Activated CD4-positive, alpha-beta T cell treated with anti-CD3 and anti-CD28 coated beads, Interleukin-2, amount 10 ng/mL, durations not matched to agents 24 days and 14 days (primary cell): ENCODE results near the gene RBP5. TPM values are rescaled to one million over a fixed set of nuclear protein-coding genes. Genes with fewer than 3 reads are reported as not detected.

Experiments used
- DNase-seq: peaks from one replicate; pipeline ENCODE4 v3.0.0; 2022
- H3K27ac Mint-ChIP-seq: one replicate; pipeline ENCODE4 v1.8.0; 2022; ENCODE audit warnings: mild to moderate bottlenecking, mixed read lengths
- H3K27me3 Mint-ChIP-seq: one replicate; pipeline ENCODE4 v1.8.0; 2022; ENCODE audit warnings: mixed read lengths
- H3K36me3 Mint-ChIP-seq: one replicate; pipeline ENCODE4 v1.8.0; 2022; ENCODE audit warnings: low read depth, mild to moderate bottlenecking, mixed read lengths
- H3K4me1 Mint-ChIP-seq: one replicate; pipeline ENCODE4 v1.8.0; 2021; ENCODE audit warnings: mixed read lengths
- H3K4me3 Mint-ChIP-seq: one replicate; pipeline ENCODE4 v1.8.0; 2022; ENCODE audit warnings: mild to moderate bottlenecking, moderate library complexity, mixed read lengths
- H3K9me3 Mint-ChIP-seq: one replicate; pipeline ENCODE4 v1.8.0; 2021; ENCODE audit warnings: mixed read lengths
- intact Hi-C: fragments of 100-400 bp; cut with micrococcal nuclease; formaldehyde crosslinking; loops from one replicate; pipeline ENCODE4 v1.15.1; 2023
- total RNA-seq: library from RNA; stranded (reverse); gene quantifications from 2 replicates; pipeline ENCODE4 v1.2.3, GENCODE V29; 2022

RBP5 gene
- total RNA-seq: not detected in 2 replicates

GRCh38 chr12:7128681-7129286, at the start of gene RBP5:
RBP5 (minus strand) TSS chr12:7128889; CDS start chr12:7128775, 114 bp downstream.
- H3K9me3 Mint-ChIP-seq: no peaks in the 10 kb centered on the region
- peaks cover 40% of the 10 kb centered on the region for H3K4me1 Mint-ChIP-seq
- peak within 1 kb of the TSS; percentile 98 for H3K4me3 Mint-ChIP-seq
- DNase-seq: no peak
- no peaks in the 10 kb centered on the region for H3K27me3 Mint-ChIP-seq
- intact Hi-C loops: no loop called here
- H3K27ac Mint-ChIP-seq: peak within 1 kb of the TSS; percentile 89
- H3K36me3 Mint-ChIP-seq: peaks cover 25% of the 10 kb centered on the region

GRCh38 chr12:7178481-7178880, 49.8 kb upstream of the RBP5 start:
- peaks cover 30% of the 10 kb centered on the region for H3K27me3 Mint-ChIP-seq
- no peak overlapping the region for H3K4me3 Mint-ChIP-seq
- H3K36me3 Mint-ChIP-seq: no peaks in the 10 kb centered on the region
- intact Hi-C loops: no loop called here
- H3K9me3 Mint-ChIP-seq: peaks cover 18% of the 10 kb centered on the region
- no peak for DNase-seq
- no peak overlapping the region for H3K27ac Mint-ChIP-seq
- no peaks in the 10 kb centered on the region for H3K4me1 Mint-ChIP-seq

- H3K27ac Mint-ChIP-seq: no peak overlapping the region
- no peaks in the 10 kb centered on the region for H3K36me3 Mint-ChIP-seq
- H3K4me1 Mint-ChIP-seq: no peaks in the 10 kb centered on the region
- H3K4me3 Mint-ChIP-seq: no peak overlapping the region
- intact Hi-C loops: no loop called here
- peaks cover 33% of the 10 kb centered on the region for H3K27me3 Mint-ChIP-seq
- peaks cover 19% of the 10 kb centered on the region for H3K9me3 Mint-ChIP-seq
- no peak for DNase-seq
Observed at GRCh38 chr12:7176595-7176994, 47.9 kb upstream of the RBP5 start.

GRCh38 chr12:7175493-7175892, 46.8 kb upstream of the RBP5 start:
- peaks cover 19% of the 10 kb centered on the region for H3K9me3 Mint-ChIP-seq
- intact Hi-C loops: no loop called here

GRCh38 chr12:7171854-7172253, 43.2 kb upstream of the RBP5 start:
- Mint-ChIP-seq H3K36me3 (no peaks in the 10 kb centered on the region), H3K4me1 (no peaks in the 10 kb centered on the region), H3K9me3 (peaks cover 22% of the 10 kb centered on the region), H3K27ac (no peak overlapping the region), H3K27me3 (peaks cover 17% of the 10 kb centered on the region), H3K4me3 (no peak overlapping the region)
- intact Hi-C loops: no loop called here
- no peak for DNase-seq

More at GRCh38 chr12:7175493-7175892, 46.8 kb upstream of the RBP5 start:
- Mint-ChIP-seq H3K4me1 (no peaks in the 10 kb centered on the region), H3K4me3 (no peak overlapping the region), H3K36me3 (no peaks in the 10 kb centered on the region), H3K27ac (peak overlapping the region; percentile 16), H3K27me3 (peaks cover 30% of the 10 kb centered on the region)
- no peak for DNase-seq

GRCh38 chr12:7169951-7170350, 41.3 kb upstream of the RBP5 start:
- peaks cover 18% of the 10 kb centered on the region for H3K9me3 Mint-ChIP-seq
- DNase-seq: no peak
- H3K27me3 Mint-ChIP-seq: peaks cover 8% of the 10 kb centered on the region
- intact Hi-C loops: no loop called here
- H3K4me3 Mint-ChIP-seq: no peak overlapping the region
- H3K4me1 Mint-ChIP-seq: no peaks in the 10 kb centered on the region
- no peaks in the 10 kb centered on the region for H3K36me3 Mint-ChIP-seq
- no peak overlapping the region for H3K27ac Mint-ChIP-seq

GRCh38 chr12:7162691-7163114, 34.0 kb upstream of the RBP5 start:
- Mint-ChIP-seq H3K4me3 (peak overlapping the region; percentile 15), H3K36me3 (peaks cover 10% of the 10 kb centered on the region), H3K27me3 (peaks cover 10% of the 10 kb centered on the region), H3K4me1 (peaks cover 12% of the 10 kb centered on the region), H3K9me3 (peaks cover 2% of the 10 kb centered on the region), H3K27ac (no peak overlapping the region)
- peak; percentile 73 for DNase-seq
- intact Hi-C loops: no loop called here

- no peak overlapping the region for H3K4me3 Mint-ChIP-seq
- H3K36me3 Mint-ChIP-seq: peaks cover 15% of the 10 kb centered on the region
- peaks cover 12% of the 10 kb centered on the region for H3K4me1 Mint-ChIP-seq
- H3K27ac Mint-ChIP-seq: no peak overlapping the region
- no peak for DNase-seq
- peaks cover 10% of the 10 kb centered on the region for H3K27me3 Mint-ChIP-seq
- H3K9me3 Mint-ChIP-seq: peaks cover 2% of the 10 kb centered on the region
- intact Hi-C loops: no loop called here
Observed at GRCh38 chr12:7161811-7162210, 33.1 kb upstream of the RBP5 start.

GRCh38 chr12:7161327-7161726, 32.6 kb upstream of the RBP5 start:
- DNase-seq: no peak
- H3K4me1 Mint-ChIP-seq: peaks cover 12% of the 10 kb centered on the region
- H3K4me3 Mint-ChIP-seq: no peak overlapping the region
- intact Hi-C loops: no loop called here
- peaks cover 15% of the 10 kb centered on the region for H3K36me3 Mint-ChIP-seq
- no peak overlapping the region for H3K27ac Mint-ChIP-seq
- peaks cover 2% of the 10 kb centered on the region for H3K9me3 Mint-ChIP-seq
- peaks cover 10% of the 10 kb centered on the region for H3K27me3 Mint-ChIP-seq

- H3K36me3 Mint-ChIP-seq: peaks cover 22% of the 10 kb centered on the region
- H3K4me1 Mint-ChIP-seq: peaks cover 12% of the 10 kb centered on the region
- intact Hi-C loops: no loop called here
- peak overlapping the region; percentile 73 for H3K27ac Mint-ChIP-seq
- DNase-seq: no peak
- peaks cover 2% of the 10 kb centered on the region for H3K9me3 Mint-ChIP-seq
- H3K4me3 Mint-ChIP-seq: no peak overlapping the region
- H3K27me3 Mint-ChIP-seq: peaks cover 10% of the 10 kb centered on the region
Observed at GRCh38 chr12:7160183-7160582, 31.5 kb upstream of the RBP5 start.

GRCh38 chr12:7158781-7159609, 30.3 kb upstream of the RBP5 start:
- intact Hi-C loops: no loop called here

GRCh38 chr12:7157391-7157790, 28.7 kb upstream of the RBP5 start:
- peaks cover 8% of the 10 kb centered on the region for H3K4me1 Mint-ChIP-seq

More at GRCh38 chr12:7158781-7159609, 30.3 kb upstream of the RBP5 start:
- Mint-ChIP-seq H3K4me1 (peaks cover 12% of the 10 kb centered on the region), H3K9me3 (no peaks in the 10 kb centered on the region), H3K36me3 (peaks cover 29% of the 10 kb centered on the region), H3K4me3 (no peak overlapping the region), H3K27me3 (peaks cover 8% of the 10 kb centered on the region), H3K27ac (no peak overlapping the region)
- no peak for DNase-seq

GRCh38 chr12:7156259-7157197, 27.8 kb upstream of the RBP5 start:
- Mint-ChIP-seq H3K36me3 (peaks cover 36% of the 10 kb centered on the region), H3K27me3 (no peaks in the 10 kb centered on the region), H3K4me3 (no peak overlapping the region), H3K9me3 (no peaks in the 10 kb centered on the region), H3K4me1 (peaks cover 8% of the 10 kb centered on the region), H3K27ac (no peak overlapping the region)
- DNase-seq: no peak
- intact Hi-C loops: no loop called here

More at GRCh38 chr12:7157391-7157790, 28.7 kb upstream of the RBP5 start:
- no peak overlapping the region for H3K4me3 Mint-ChIP-seq
- H3K36me3 Mint-ChIP-seq: peaks cover 36% of the 10 kb centered on the region
- no peaks in the 10 kb centered on the region for H3K9me3 Mint-ChIP-seq
- intact Hi-C loops: no loop called here
- DNase-seq: no peak
- H3K27ac Mint-ChIP-seq: no peak overlapping the region
- H3K27me3 Mint-ChIP-seq: no peaks in the 10 kb centered on the region
